Stomach (tissue), 9 donors: Measurements from ENCODE around the gene ZDHHC8. TPM values are rescaled to one million over a fixed set of nuclear protein-coding genes. Genes with fewer than 3 reads are reported as not detected.

Source experiments
- DNase-seq, 2 donors: peaks; one replicate each; pipeline versions ENCODE4 v3.0.0 to v3.0.0-alpha.2; 2013 to 2019
- H3K27ac ChIP-seq, 5 donors: fragments of 200-600 bp in 4 of 5; sonication (generic) in 4 of 5; one replicate each; pipeline ENCODE4 v1.5.1; 2013 to 2019; ENCODE audit warnings: mild to moderate bottlenecking in 1 of 5, moderate library complexity in 1 of 5
- H3K27me3 ChIP-seq, 3 donors: fragments of 200-600 bp; sonication (generic); one replicate each; pipeline ENCODE4 v1.5.1; 2017 to 2019; ENCODE audit warnings: mixed run types in 1 of 3
- H3K36me3 ChIP-seq, 4 donors: fragments of 200-600 bp; sonication (generic); 1 replicate in 3 of 4; 2 replicates in 1 of 4; pipeline ENCODE4 v1.5.1; 2016 to 2019
- H3K4me1 ChIP-seq, 4 donors: fragments of 200-600 bp; sonication (generic); one replicate each; pipeline ENCODE4 v1.5.1; 2016 to 2019
- H3K4me3 ChIP-seq, 4 donors: fragments of 200-600 bp; sonication (generic) in 3 of 4; one replicate each; pipeline ENCODE4 v1.5.1; 2016 to 2019; ENCODE audit warnings: mild to moderate bottlenecking in 1 of 4
- H3K9me3 ChIP-seq, 4 donors: fragments of 200-600 bp; sonication (generic); one replicate each; pipeline ENCODE4 v1.5.1; 2016 to 2019
- EP300 ChIP-seq: sonication (generic); formaldehyde crosslinking; IDR thresholded peaks from one replicate; pipeline ENCODE4 v1.6.1; 2017; ENCODE audit warnings: antibody characterized with exemption
- POLR2A ChIP-seq, 4 donors: fragments of 450-650 bp; IDR thresholded peaks; one replicate each; pipeline ENCODE4 v1.6.1; 2016; ENCODE audit warnings: antibody characterized with exemption in 4 of 4, control low read depth in 2 of 4, mild to moderate bottlenecking in 1 of 4, moderate library complexity in 1 of 4
- POLR2AphosphoS5 ChIP-seq, 3 donors: sonication (generic); formaldehyde crosslinking; IDR thresholded peaks; one replicate each; pipeline ENCODE4 v1.6.1; 2016; ENCODE audit warnings: antibody characterized with exemption in 3 of 3
- WGBS, 5 donors: extraction: QIAGEN DNeasy Blood & Tissue Kit in 3 of 5; methylation state at CpG; one replicate each; pipeline versions ENCODE4 v1.1.5 to v1.1.7; 2013 to 2018; 5-methylcytosine and 5-hydroxymethylcytosine counted together
- intact Hi-C: fragments of 100-400 bp; cut with DNase I; formaldehyde crosslinking; loops from one replicate; pipeline ENCODE4 v1.15.1; 2023; ENCODE audit warnings: low total_unique reads
- polyA plus RNA-seq, 3 donors: library from polyadenylated mRNA; stranded (reverse); fragments of 200-250 nt; gene quantifications; one replicate each; pipeline ENCODE4 v1.2.3, GENCODE V29; 2013
- total RNA-seq, 5 donors: library from RNA; depleted of rRNA; stranded (reverse); fragments of >200 nt; gene quantifications; one replicate each; pipeline versions ENCODE4 v1.1.0 to v1.2.3, GENCODE V29; 2014 to 2016
- TF ChIP-seq, protein P1 (sequence below), 7 experiments: fragments of 450-650 bp in 4 of 7; fragments of 200-600 bp in 3 of 7; sonication (generic) in 3 of 7; IDR thresholded peaks; one replicate each; pipeline ENCODE4 v1.5.1; 2016 to 2019; ENCODE audit warnings: antibody characterized with exemption in 7 of 7, control low read depth in 2 of 7, mild to moderate bottlenecking in 1 of 7
- donor health status: healthy with polysubstance abuse.
- donor health status: Bipolar disorder and iron deficiency.
- donor health status: healthy.

Gene ZDHHC8
- total and polyA plus RNA-seq, 8 donors: 3.2 to 228 (median 18.7) TPM

DNA sequence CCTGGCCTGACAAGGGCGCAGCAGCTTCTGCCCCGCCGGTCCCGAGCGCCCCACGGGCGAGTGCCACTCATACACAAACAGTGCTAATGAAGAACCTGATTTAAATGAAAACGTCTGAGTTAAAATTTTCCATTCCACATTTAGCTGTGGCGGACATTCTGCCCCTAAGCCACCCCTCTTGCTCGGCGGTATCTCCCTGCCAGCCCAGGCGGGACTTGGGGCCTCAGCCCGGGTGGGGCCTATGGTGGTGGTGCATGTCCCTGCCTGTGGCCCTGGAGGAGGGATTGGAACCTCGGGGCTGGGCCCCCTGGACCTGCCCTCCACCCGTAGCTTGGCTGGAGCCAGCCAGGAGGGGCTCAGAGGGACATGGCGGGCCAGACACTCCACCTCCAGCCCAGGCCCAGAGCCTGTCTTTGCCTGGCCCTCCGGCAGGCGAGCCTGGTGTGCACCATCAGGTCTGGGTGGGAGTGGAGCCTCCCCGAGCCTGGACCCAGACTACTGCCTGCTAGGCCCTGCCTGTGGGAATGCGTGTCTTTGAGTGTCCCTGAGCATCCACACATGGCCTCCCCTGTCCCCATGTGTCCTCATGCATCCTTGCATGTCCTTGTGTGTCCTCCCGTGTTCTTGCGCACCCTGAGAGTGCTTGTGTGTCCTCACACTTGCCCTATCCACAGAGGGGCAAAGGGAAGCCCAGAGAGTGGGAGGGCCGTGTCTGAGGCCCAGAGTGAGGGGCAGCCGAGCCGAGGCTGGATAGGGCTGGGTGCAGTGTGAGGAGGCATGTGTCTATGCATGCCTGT, 4.4 kb downstream of the ZDHHC8 start:
- Histone ChIP-seq H3K36me3 (peaks cover 7 to 21% (median 18%) of the 10 kb centered on the region in 4 donors), H3K4me1 (peaks cover 45 to 70% (median 66%) of the 10 kb centered on the region in 4 donors), H3K4me3 (no peak overlapping the region), H3K9me3 (no peaks in the 10 kb centered on the region), H3K27me3 (no peaks in the 10 kb centered on the region), H3K27ac (no peak overlapping the region)
- 77 to 87% (median 86%) methylated on average over 20 to 25 of the region's 25 CpGs for WGBS, 5 donors
- no peak for DNase-seq
- no peak for TF ChIP-seq POLR2A (IDR thresholded peaks at IDR 0.05)
- no peak for TF ChIP-seq EP300
- no peak for TF ChIP-seq POLR2AphosphoS5 (IDR thresholded peaks at IDR 0.05)
- intact Hi-C loops: no loop called here

DNA sequence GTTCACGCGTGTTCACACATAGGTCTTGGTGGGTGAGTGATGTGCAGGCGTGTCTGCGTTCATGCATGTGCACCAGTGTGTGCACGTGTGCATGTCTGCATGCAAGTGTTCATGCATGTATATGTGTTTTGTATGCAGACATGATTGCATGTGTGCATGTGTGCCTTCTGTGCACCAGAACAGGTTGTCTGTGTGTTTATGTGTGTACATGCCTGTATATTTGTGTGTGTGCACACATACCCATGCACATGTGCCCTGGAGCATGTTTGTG, 4.9 kb downstream of the ZDHHC8 start:
- no peak for DNase-seq
- intact Hi-C loops: no loop called here
- H3K4me1 ChIP-seq: peaks cover 45 to 68% (median 65%) of the 10 kb centered on the region in 4 donors
- H3K27me3 ChIP-seq: no peaks in the 10 kb centered on the region
- H3K27ac ChIP-seq: no peak overlapping the region
- H3K9me3 ChIP-seq: no peaks in the 10 kb centered on the region
- TF ChIP-seq EP300 (no peak), POLR2AphosphoS5 (IDR thresholded peaks at IDR 0.05) (no peak)
- WGBS, 5 donors: 96 to 100% (median 97%) methylated on average over 5 of the region's 5 CpGs
- H3K4me3 ChIP-seq: no peak overlapping the region
- H3K36me3 ChIP-seq: peaks cover 7 to 26% (median 23%) of the 10 kb centered on the region in 4 donors

DNA sequence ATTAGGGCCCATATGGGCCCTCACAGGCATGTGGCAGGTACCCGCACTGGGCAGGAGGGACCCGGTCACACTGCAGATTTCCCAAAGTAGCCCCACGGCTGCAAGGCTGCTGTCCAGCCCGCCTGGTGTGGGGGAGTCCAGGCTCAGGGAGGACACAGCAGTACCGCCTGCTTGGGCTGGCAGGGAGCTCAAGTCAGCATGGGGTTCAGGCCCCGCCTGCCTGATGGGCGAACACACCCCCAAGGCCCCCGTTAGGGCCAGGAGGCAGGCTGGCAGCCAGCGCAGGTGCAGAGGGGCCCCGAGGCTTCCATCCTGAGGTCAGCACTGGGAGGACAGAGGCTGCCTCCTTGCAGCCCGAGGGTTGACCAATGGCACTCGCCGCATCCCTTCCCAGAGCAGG, 5.5 kb downstream of the ZDHHC8 start:
- Histone ChIP-seq H3K4me3 (no peak overlapping the region), H3K36me3 (peaks cover 7 to 32% (median 28%) of the 10 kb centered on the region in 4 donors), H3K27me3 (no peaks in the 10 kb centered on the region), H3K4me1 (peaks cover 45 to 67% (median 65%) of the 10 kb centered on the region in 4 donors), H3K9me3 (no peaks in the 10 kb centered on the region), H3K27ac (peak overlapping the region in 1 of 5 donors; percentile 50)
- TF ChIP-seq, protein P1, sequence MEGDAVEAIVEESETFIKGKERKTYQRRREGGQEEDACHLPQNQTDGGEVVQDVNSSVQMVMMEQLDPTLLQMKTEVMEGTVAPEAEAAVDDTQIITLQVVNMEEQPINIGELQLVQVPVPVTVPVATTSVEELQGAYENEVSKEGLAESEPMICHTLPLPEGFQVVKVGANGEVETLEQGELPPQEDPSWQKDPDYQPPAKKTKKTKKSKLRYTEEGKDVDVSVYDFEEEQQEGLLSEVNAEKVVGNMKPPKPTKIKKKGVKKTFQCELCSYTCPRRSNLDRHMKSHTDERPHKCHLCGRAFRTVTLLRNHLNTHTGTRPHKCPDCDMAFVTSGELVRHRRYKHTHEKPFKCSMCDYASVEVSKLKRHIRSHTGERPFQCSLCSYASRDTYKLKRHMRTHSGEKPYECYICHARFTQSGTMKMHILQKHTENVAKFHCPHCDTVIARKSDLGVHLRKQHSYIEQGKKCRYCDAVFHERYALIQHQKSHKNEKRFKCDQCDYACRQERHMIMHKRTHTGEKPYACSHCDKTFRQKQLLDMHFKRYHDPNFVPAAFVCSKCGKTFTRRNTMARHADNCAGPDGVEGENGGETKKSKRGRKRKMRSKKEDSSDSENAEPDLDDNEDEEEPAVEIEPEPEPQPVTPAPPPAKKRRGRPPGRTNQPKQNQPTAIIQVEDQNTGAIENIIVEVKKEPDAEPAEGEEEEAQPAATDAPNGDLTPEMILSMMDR (IDR thresholded peaks at IDR 0.05): no peak
- no peak for TF ChIP-seq EP300
- TF ChIP-seq POLR2A (IDR thresholded peaks at IDR 0.05): no peak
- TF ChIP-seq POLR2AphosphoS5 (IDR thresholded peaks at IDR 0.05): no peak
- WGBS, 5 donors: 70 to 84% (median 79%) methylated on average over 8 to 13 of the region's 13 CpGs
- intact Hi-C loops: no loop called here
- DNase-seq: no peak

DNA sequence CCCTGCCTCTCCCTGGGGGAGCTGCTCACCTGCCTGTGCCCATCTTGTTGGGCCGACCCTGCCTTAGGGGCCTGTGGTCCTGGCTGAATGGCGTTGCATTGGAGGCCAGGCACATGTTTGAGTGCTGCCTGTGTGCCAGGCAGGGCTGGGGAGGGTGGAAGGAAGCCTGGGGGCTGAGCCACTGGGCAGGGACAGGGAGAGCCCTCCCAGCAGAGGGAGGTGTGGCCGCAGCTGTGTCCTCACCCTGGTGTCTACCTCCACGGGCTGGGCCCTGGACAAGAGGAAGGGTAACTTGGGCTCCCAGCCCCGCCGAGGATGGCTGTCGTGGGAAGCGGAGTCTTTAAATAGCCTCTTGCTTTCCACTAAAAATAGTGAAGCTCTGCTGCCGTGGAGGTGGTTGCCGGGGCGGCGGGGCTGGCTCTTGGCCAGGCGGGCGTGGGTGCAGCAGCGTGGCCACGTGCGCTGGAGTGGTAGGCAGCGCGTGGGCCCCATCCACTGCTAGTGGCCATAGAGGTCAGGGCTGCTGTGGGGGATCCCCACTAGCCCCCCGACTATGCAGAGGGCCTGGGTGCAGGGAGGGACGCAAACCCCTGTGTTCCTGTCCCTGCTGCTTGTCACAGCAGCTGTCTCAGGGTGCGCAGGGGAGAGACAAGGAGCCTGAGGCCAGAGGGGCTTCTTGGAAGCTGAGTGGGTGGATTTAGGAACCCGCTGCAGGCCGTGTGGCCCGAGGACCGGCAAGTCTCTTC, 6.2 kb downstream of the ZDHHC8 start:
- peak overlapping the region in 2 of 5 donors; percentile 5 to 50 for H3K27ac ChIP-seq
- H3K4me3 ChIP-seq: no peak overlapping the region
- H3K9me3 ChIP-seq: no peaks in the 10 kb centered on the region
- TF ChIP-seq, protein P1 (IDR thresholded peaks at IDR 0.05): no peak
- TF ChIP-seq POLR2A (IDR thresholded peaks at IDR 0.05) (no peak), POLR2AphosphoS5 (IDR thresholded peaks at IDR 0.05) (no peak), EP300 (no peak)
- H3K27me3 ChIP-seq: no peaks in the 10 kb centered on the region
- DNase-seq: no peak
- 38 to 54% (median 42%) methylated on average over 21 to 26 of the region's 26 CpGs for WGBS, 5 donors
- peaks cover 40 to 60% (median 58%) of the 10 kb centered on the region in 4 donors for H3K4me1 ChIP-seq
- intact Hi-C loops: no loop called here
- peaks cover 7 to 39% (median 34%) of the 10 kb centered on the region in 4 donors for H3K36me3 ChIP-seq

DNA sequence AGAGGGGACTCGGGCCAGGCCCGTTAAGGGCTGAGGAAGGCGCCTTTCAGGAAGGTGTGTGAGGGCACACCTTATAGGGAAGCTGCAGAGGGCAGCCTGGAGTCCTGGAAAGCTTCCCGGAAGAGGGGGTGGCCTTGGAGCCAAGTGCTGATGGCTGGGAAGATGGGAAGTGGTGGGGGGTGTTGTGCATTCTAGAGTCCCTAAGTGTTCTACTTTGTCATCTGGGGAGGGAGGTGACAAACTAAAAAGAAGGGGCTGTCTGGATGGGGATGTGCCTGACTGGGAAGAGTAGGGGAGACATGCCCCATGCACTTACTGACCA, 6.8 kb downstream of the ZDHHC8 start:
- TF ChIP-seq POLR2AphosphoS5 (IDR thresholded peaks at IDR 0.05) (no peak), EP300 (no peak), POLR2A (IDR thresholded peaks at IDR 0.05) (no peak)
- TF ChIP-seq, protein P1 (IDR thresholded peaks at IDR 0.05): no peak
- Histone ChIP-seq H3K9me3 (no peaks in the 10 kb centered on the region), H3K27ac (peak overlapping the region in 2 of 5 donors; percentile 5 to 50), H3K4me1 (peaks cover 35 to 54% (median 53%) of the 10 kb centered on the region in 4 donors), H3K27me3 (no peaks in the 10 kb centered on the region), H3K4me3 (no peak overlapping the region), H3K36me3 (peaks cover 7 to 44% (median 39%) of the 10 kb centered on the region in 4 donors)
- DNase-seq: no peak
- intact Hi-C loops: no loop called here
- WGBS, 5 donors: 35 to 60% (median 41%) methylated on average over 4 of the region's 4 CpGs
